Cardiac fibroblast (primary cell): ENCODE data around the gene CPA2.

Experiments
- DNase-seq, 2 donors: peaks; one replicate each; pipeline versions ENCODE4 v3.0.0 to v3.0.0-alpha.2; 2010; ENCODE audit warnings: low read depth in 2 of 2
- H3K4me3 ChIP-seq, 2 donors: replicated peaks in 1 of 2; 1 replicate in 1 of 2; 2 replicates in 1 of 2; pipeline ENCODE4 v1.5.1; 2011; ENCODE audit warnings: low read depth in 2 of 2, low read length in 2 of 2, mild to moderate bottlenecking in 2 of 2, moderate library complexity in 1 of 2
- CTCF ChIP-seq: IDR thresholded peaks from one replicate; pipeline ENCODE4 v1.5.1; 2011; ENCODE audit warnings: low read depth, mild to moderate bottlenecking, low read length, inconsistent platforms

The CPA2 gene

DNA sequence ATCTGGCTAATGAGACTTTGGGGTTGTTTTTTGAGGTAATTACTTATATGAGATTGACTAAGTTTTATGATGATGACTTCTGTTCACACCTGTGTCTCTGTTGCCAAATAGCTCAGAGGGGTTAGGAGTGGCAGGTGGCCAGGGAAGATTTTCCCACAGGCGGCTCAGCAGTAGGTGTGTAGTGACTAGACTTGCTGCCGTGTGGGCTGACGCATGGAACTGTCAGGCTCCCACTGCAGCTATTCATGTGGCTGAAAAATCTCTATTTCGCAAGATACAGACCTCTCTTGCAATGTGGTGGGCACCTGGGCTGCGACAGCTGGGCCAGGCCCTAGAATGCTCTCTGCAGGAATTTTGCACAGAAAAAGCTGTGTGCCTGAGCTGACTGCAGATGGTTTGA is 27.7 kb downstream of the CPA2 start:
- no peak overlapping the region for H3K4me3 ChIP-seq
- no peak for TF ChIP-seq CTCF
- DNase-seq, result no peak

DNA sequence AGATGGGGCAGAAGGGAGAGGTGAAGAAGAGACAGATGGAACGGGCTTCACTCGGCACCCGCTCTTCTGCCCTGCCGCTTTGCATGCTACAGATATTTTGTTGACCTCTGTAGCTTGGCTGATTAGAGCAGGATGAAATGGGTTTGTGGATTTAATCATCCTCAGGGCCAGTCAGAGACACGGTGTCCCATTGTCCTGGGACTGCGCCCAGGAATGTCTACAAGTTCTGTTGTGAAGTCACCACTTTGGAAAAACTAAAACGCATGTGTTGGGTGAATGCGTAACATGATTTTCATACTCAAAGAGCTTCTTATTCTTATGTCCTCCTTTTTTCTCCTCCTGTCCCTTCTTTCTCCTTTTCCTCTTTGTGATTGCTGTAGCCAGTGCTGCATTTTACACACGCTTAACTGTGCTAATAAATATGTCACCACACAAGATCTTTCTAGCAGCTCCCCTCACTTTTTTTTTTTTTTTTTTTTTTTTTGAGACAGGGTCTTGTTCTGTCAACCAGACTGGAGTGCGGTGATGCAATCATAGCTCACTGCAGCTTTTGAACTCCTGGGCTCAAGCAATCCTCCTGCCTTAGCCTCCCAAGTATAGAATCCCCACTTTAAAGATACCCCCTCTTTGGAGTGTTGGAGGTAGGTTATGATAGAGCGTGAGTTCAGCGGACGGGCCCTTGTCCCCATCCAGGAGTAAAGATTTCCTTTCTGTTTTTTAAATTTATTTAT is 29.7 kb downstream of the CPA2 start:
- TF ChIP-seq CTCF, result no peak
- H3K4me3 ChIP-seq, result no peak overlapping the region
- no peak for DNase-seq

DNA sequence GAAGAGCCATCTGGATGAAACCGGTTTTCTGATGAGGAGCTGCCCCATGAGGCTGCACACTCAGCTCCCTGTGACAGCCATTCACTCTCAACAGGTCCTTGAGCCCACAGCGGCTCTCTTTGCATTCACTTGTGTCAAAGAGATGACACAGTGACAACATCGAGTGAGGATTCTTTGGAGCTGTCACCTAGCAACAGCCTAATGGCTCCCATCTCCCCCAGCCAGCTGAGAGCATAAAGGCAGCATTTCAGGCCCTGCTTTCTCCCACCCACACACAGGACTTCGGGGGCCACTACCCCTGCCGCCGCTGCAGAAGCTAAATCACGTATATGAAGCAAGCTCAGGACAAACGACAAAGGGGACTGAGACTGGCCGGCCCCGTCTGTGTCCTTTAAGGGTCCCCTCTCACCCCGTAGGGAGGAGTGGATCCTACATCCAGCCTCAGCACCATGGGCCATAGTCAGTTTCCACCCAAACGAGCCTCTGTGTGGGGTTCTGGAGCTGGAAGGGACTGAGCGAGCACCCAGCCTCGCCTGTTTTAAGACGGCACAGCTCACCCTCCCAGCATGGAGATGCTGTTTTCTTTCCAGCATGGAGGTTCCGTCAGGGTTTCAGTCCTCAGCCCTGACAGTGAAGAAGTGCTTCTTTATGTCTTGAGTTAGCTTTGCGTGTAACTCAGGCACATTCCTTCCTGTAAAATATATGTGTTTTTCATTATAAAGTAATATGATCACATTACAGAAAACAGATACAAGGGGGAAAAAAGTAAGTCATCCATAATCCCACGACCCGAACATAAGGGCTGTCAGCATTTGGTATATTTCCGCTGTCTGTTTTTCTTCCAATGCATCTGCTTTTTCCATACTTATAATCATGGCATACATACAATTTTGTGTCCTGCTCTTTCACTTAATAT is 31.2 kb downstream of the CPA2 start:
- no peak overlapping the region for H3K4me3 ChIP-seq
- no peak for DNase-seq
- TF ChIP-seq CTCF, result no peak

DNA sequence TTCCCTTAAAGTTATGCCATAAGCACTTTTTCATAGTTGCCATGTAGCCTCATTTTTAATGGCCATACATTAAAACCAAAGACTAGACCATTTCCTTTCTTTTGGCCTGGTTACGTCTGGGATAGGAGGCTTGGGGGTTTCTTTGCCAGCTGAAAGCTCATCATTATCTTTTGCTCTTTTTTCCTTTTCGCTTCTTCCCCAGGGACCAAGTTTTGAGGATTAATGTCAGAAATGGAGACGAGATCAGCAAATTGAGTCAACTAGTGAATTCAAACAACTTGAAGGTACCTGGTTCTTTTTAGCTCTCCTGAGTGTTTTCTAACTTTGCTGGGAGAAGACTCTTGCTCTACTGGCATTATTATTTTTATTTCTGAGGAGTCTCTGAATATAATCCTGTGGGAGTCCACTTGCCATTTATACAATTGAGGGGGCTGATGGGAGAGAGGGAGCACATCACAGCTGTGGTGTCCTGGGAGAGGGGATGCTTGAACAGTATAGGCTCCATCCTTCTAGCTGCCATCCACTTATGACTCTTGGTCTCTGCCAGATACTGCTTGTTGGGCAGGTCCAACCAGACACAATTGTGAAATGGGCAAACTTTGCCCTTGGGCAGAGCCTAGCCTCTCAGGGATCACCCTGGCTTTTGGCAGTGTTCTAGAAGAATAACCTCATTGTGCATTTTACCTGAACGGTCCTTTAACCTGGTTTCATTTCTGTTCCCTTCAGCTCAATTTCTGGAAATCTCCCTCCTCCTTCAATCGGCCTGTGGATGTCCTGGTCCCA is 32.1 kb downstream of the CPA2 start:
- no peak for TF ChIP-seq CTCF
- H3K4me3 ChIP-seq, result no peak overlapping the region
- no peak for DNase-seq

GRCh38 chr7:130299866-130300265 is 33.2 kb downstream of the CPA2 start:
- no peak for TF ChIP-seq CTCF
- no peak overlapping the region for H3K4me3 ChIP-seq
- no peak for DNase-seq

DNA sequence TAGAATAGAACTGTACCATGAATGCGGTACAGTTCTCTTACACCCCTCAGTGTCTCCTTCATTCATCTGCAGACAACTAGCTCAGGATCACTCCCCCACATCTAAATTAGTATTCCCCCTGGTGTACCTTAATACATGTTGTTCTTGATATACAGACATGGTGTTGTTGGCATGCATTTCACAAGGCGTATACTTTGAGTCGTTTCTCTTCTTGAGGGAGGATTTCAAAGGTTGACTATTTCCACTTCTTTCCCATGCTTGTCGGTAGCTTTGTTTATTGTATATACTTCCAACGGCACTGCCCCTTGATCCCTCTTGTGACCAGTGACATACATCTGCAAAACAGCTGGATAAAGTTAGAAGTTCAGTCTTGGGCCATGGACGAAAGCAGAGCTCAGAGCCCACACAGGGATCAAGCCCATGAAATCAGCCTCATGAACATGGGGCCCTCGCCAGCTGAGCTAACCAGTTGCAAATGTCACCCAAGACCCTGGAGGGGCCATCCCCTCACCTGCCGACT is 34.9 kb downstream of the CPA2 start:
- no peak for TF ChIP-seq CTCF
- DNase-seq, result no peak
- H3K4me3 ChIP-seq, result no peak overlapping the region
